ENCODE data around the gene EVC2. TPM values are rescaled to one million over a fixed set of nuclear protein-coding genes. Genes with fewer than 3 reads are reported as not detected.

The EVC2 gene
- total RNA-seq, 1 experiment from 2014 or later = 7.8 TPM

- Histone ChIP-seq H2BK15ac (ENCODE audit: low read depth, low read length) (no peak overlapping the region), H4K91ac (ENCODE audit: insufficient read length, low read depth, low read length) (no peak overlapping the region), H3T11ph (ENCODE audit: low read length) (no peak overlapping the region), H3K56ac (ENCODE audit: insufficient read length, low read depth, low read length) (no peak overlapping the region), H3K9me3 (ENCODE audit: control insufficient read depth, low read depth, low read length) (no peaks in the 10 kb centered on the region), H2BK5ac (ENCODE audit: insufficient read length, low read length) (no peak overlapping the region), H3K27me3 (ENCODE audit: insufficient read depth, low read length) (no peaks in the 10 kb centered on the region), H2BK120ac (ENCODE audit: low read depth, low read length, poor library complexity, severe bottlenecking) (no peak overlapping the region), H2BK12ac (ENCODE audit: insufficient read length, low read depth, low read length) (no peak overlapping the region), H3K27ac (ENCODE audit: insufficient read length, low read depth, low read length) (no peak overlapping the region), H4K8ac (replicated peaks; ENCODE audit: insufficient read length, low read depth, low read length) (no peak overlapping the region), H3K4me2 (ENCODE audit: insufficient read depth, insufficient read length, low read length) (no peak overlapping the region), H3K18ac (ENCODE audit: insufficient read length, low read depth, low read length) (no peak overlapping the region), H3K4me1 (ENCODE audit: insufficient read depth, low read length) (no peaks in the 10 kb centered on the region), H4K20me1 (ENCODE audit: control insufficient read depth, insufficient read depth, insufficient read length) (no peaks in the 10 kb centered on the region), H3K23ac (ENCODE audit: insufficient read length, low read depth, low read length) (no peak overlapping the region), H2BK20ac (ENCODE audit: low read depth, low read length, poor library complexity, severe bottlenecking) (no peak overlapping the region), H3K14ac (ENCODE audit: insufficient read depth, low read length) (no peak overlapping the region), H3K4ac (ENCODE audit: low read depth, low read length) (no peak overlapping the region), H2AFZ (ENCODE audit: low read length) (no peak overlapping the region), H4K5ac (ENCODE audit: insufficient read length, low read depth, low read length) (no peak overlapping the region), H2AK5ac (ENCODE audit: insufficient read length, low read length) (no peak overlapping the region), H3K23me2 (ENCODE audit: insufficient read length, low read depth, low read length, poor library complexity, severe bottlenecking) (no peaks in the 10 kb centered on the region), H3K79me1 (ENCODE audit: insufficient read depth, low read depth, low read length, poor library complexity, severe bottlenecking) (no peaks in the 10 kb centered on the region), H3K9ac (ENCODE audit: extremely low read depth, insufficient read length, low read length) (no peak overlapping the region), H3K79me2 (ENCODE audit: insufficient read depth, low read length) (no peaks in the 10 kb centered on the region)
- no peak for TF ChIP-seq CTCF (conservative IDR thresholded peaks at IDR 0.05)
- DNase-seq = no peak
- H3K4me3 Mint-ChIP-seq = no peak overlapping the region
- no peaks in the 10 kb centered on the region for H3K27me3 Mint-ChIP-seq (ENCODE audit: low read depth)
- H3K27ac Mint-ChIP-seq = no peak overlapping the region
- H3K9me3 Mint-ChIP-seq = peaks cover under 1 to 1% of the 10 kb centered on the region in 2 experiments; a peak in 1 of 5 replicates
- WGBS (ENCODE audit: extremely low coverage, insufficient read length, low lambda C conversion rate) = no CpG with 5 or more reads among the region's 7 CpGs
- H3K4me1 Mint-ChIP-seq = no peaks in the 10 kb centered on the region
- H3K36me3 Mint-ChIP-seq (ENCODE audit: insufficient read depth in 1 of 3, low read depth in 3 of 3) = peaks cover 4 to 21% (median 5%) of the 10 kb centered on the region in 3 experiments; a peak in 5 of 7 replicates
Observed at GRCh38 chr4:5562476-5562875, 145.9 kb downstream of the EVC2 start.
